ENCODE results near the gene OR6N1.

OR6N1 gene

DNA sequence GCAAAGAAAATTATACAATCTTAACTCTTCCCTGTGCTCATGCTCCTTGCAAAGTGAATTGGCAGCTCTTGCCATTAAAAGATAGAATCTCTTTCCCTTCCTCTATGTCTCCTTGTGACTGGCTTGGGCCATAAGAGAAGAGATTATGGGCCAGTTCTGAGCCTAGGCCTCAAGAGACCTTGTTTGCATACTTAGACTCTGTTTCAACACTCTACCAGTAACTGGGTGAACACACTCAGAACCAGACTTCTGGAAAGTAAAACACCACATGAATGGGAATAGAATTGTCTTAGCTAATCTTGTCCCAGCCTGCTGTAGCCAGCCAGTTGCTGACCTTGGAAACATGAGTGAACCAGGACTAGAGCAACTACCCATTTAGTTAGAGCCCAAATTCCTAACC lies 36.1 kb downstream of the OR6N1 start:
- no peak for DNase-seq

DNA sequence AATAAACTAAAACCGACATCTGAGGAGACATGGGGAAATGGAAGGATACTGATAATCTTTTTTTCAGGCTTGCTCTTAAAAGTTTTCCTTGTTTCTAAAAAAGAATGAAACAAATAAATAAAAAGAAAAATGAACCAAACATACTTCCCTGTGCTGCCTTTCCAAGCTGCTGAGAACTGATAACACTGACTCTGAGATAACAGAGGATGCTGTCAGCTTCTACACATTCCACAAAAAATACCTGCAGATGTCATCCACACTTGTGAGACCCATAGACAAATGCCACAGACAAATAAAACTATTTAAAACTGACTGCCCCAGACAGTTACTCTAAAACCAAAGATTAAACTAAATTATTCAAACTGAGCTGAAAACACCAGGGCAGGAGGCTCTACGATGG lies 39.5 kb downstream of the OR6N1 start:
- no peak for DNase-seq

DNA sequence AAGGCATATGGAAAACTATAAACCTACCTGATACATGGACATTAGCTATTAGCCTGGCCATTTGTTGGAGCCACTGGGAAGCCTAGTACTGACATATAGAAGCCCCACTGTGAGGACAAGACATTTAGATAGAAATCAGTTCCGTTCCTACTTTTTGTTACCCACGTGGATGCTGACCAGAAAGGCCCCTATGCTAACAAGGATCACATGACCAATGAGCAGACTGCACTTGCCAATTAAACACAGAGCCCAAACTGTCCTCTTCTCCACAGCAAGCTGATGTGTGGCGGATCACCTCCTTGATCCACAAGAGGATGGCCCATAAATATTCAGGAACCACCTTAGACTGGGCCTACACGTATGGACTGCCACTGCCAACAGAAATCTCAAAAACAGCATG lies 40.3 kb downstream of the OR6N1 start:
- no peak for DNase-seq

DNA sequence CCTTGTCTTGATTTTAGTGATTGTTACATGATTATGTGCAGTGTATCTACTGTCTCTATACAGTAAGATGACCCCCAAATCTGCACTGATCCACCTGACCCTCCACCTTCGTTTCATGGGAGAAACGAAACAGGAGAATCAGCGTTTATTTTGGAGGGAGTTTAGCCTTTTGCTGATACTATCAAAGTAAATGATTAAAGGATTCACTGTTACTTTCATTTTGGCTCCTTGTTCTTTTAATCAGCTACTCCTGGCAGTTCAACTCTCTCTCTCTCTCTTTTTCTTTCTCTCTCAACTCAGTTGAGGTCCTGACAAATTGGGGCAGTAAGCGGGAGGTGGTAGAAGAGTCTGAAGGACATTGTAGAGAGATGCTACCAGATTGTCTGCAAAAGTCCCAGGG lies 41.5 kb downstream of the OR6N1 start:
- no peak for DNase-seq

DNA sequence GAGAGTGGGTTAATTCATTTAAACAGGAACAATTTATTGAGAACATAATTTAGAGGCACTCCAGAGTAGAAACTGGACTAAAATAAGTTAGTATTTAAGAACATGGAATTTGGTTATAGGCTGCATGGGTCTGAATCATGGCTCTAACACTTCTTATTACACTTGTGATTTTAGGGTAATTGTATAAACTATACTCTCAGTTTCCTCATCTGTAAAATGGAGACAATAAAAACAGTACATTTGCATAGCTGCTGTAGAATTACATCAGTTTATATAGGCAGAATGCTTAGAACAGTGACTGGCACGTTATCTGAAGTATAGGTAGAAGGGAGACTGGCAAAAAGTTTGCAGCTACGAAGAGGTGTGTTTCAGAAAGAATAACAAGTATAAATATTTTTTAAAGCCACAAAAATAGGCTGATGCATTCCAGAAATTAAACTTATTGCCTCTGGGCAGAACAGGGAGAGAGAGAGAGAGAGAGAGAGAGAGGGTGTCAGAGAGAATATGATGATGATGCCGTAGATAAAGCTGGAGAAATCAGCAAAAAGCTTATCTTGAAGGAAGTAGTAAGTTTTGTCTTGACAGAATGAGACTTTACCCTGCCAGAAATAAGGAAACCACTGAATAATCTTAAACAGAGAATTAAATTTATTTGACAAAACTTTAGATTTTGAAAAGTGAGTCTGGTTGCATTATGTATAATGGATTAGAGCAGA lies 43.3 kb downstream of the OR6N1 start:
- DNase-seq = no peak

DNA sequence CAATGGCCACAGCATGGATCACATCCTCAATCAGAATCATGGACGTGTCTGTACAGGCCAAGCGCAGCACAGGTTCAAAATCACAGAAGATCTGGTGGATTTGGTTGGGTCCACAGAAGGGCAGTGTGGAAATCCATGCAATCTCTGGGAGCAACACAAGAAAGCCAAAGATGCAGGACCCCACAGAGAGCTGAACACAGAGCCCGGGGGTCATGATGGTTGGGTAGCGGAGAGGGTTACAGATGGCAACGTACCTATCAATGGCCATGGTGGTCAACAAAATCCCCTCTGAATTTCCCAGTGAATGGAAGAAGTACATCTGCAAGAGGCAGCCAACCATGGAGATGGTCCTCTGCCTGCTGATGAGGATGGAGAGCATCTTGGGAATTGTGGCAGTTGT lies 47.6 kb downstream of the OR6N1 start:
- no peak for DNase-seq

DNA sequence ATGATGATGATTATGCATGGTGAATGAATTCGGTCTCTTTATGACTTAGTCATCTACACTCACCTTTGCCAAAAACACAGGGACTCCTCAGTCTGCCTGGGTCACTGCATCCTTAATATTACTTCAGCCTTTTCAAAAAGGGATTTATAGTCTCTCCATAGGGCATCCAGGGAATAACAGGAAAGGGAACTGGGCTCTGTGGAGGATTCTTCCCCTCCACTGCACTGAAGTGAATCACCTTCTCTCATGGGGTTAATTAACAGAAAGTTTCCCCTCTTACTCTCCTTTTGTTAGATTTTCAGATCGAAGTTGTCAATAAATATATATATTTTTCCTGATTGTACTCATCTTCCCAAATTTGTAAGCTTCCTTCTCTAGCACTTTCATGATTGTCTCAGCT lies 51.4 kb downstream of the OR6N1 start, which contains the start of gene OR6K3:
Gene OR6K3, minus strand, starts transcription at position 101 of the 400 bp plus-strand sequence. CDS start 2,605 bp downstream, outside the sequence.
- DNase-seq = no peak

DNA sequence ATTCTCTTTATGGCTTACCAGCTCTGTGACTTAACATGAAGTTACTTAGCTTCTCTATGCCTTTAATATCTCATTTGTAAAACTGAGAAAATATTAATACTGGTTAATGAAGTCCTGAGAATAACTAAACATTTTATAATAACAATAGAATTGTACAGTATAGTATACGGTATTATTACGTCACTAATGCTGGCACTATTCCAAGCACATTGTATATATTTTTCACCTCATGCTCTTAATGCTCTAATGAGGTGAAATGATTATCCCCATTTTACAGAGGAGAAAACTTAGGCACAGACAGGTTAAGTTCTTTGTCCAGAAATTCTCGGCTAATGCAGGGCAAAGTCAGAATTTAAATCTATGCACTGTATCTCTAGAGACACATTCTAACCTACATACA lies 52.3 kb downstream of the OR6N1 start:
- DNase-seq = no peak

DNA sequence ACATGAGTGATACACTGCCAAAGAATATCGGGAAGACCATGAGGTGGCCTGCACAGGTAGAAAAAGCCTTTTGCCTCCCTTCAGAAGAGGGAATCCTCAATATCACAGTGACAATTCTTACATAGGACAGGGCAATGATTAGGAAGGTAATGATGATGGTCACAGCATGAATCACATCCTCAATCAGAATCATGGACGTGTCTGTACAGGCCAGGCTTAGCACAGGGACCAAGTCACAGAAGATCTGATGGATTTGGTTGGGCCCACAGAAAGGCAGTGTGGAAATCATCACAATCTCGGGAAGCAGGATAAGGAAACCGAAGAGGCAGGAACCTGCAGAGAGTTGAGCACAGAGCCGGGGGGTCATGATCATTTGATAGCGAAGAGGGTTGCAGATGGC lies 54.7 kb downstream of the OR6N1 start:
- DNase-seq = no peak

DNA sequence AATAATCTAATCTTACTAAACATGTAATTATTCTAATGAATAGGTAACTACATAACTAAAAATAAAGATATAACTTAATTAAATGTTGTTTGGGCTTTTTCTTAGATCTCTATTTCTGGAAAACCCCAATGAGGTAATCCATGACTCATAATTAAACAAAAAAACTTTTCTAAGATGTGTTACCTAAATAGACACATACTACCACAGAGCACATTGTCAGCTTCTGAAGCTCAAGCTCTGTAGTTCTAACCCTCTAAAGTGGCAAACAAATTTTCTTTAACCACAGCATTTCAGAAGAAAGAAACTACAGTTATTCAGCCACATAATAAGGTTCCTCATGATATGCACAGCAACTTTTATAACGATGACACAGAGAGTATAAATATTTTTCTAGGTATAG lies 55.7 kb downstream of the OR6N1 start:
- DNase-seq = no peak

DNA sequence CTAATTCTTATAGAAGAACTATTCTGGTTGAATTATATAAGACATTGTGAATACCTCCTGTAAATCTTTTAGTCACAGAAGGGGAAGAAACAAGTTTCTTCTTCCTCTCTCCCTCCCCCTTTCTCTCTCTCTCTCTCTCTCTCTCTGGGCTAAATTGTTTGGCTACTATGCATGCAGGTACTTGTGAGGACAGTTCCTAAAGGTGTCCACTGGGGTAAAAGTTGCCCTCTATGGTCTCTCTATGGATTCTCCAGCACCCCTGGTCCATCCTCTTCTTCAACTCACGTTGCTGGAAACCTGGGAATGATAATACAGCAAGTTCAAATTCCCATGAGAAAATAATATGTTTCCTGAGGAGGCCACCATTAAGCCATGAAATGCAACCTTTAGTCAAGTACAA lies 57.2 kb downstream of the OR6N1 start:
- DNase-seq = no peak

Data from NCI-H2107 (cell line).